GM23338 (cell line): ENCODE measurements around the gene SLC43A2.

Experiments used
- CREB1 ChIP-seq: fragments of 250-450 bp; sonication (Bioruptor Pico); IDR thresholded peaks from 2 replicates; pipeline ENCODE4 v1.5.0; 2020; ENCODE audit warnings: low read depth, mild to moderate bottlenecking, moderate library complexity
- EZH2 ChIP-seq: fragments of 200-600 bp; sonication (generic); IDR thresholded peaks from one replicate; pipeline ENCODE4 v1.8.0; 2017; ENCODE audit warnings: antibody characterized with exemption, mild to moderate bottlenecking, low read depth; ENCODE audit not compliant: unreplicated experiment
- JUNB ChIP-seq: IDR thresholded peaks from one replicate; pipeline ENCODE4 v1.6.1; 2016; ENCODE audit warnings: antibody characterized with exemption; ENCODE audit not compliant: unreplicated experiment
- NANOG ChIP-seq: IDR thresholded peaks from 2 replicates; pipeline ENCODE4 v1.6.1; 2016; ENCODE audit warnings: antibody characterized with exemption, borderline replicate concordance
- POLR2AphosphoS5 ChIP-seq: IDR thresholded peaks from 2 replicates; pipeline ENCODE4 v1.6.1; 2016; ENCODE audit warnings: antibody characterized with exemption, low read depth
- STAT1 ChIP-seq: IDR thresholded peaks from one replicate; pipeline ENCODE4 v1.6.1; 2016; ENCODE audit warnings: antibody characterized with exemption; ENCODE audit not compliant: unreplicated experiment
- TF ChIP-seq, protein P1 (sequence below), 2 experiments: fragments of 200-600 bp in 1 of 2; sonication (generic) in 1 of 2; conservative IDR thresholded peaks; 2 replicates each; pipeline versions ENCODE4 v1.5.1 to v1.6.1; 2016 to 2017; ENCODE audit warnings: antibody characterized with exemption in 2 of 2, low read depth in 2 of 2, mild to moderate bottlenecking in 2 of 2, moderate library complexity in 1 of 2
- TF ChIP-seq, protein P2 (sequence below): IDR thresholded peaks from 2 replicates; pipeline ENCODE4 v1.6.1; 2016; ENCODE audit warnings: antibody characterized with exemption

DNA sequence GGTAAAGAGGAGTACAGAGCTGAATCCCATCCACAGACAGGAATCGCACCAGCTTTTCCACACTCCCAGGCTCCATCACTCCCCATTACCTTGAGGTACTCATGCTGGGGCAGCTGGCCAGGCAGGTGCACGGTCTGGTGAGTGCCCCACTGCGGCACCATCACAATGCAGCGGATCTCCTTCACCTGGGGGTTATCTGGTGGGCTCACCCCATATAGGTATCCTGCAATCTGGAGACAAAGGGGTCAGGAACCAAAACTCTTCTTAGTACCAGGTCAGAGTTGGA lies 22.9 kb upstream of the SLC43A2 start:
- TF ChIP-seq EZH2 = no peak
- TF ChIP-seq, protein P1, sequence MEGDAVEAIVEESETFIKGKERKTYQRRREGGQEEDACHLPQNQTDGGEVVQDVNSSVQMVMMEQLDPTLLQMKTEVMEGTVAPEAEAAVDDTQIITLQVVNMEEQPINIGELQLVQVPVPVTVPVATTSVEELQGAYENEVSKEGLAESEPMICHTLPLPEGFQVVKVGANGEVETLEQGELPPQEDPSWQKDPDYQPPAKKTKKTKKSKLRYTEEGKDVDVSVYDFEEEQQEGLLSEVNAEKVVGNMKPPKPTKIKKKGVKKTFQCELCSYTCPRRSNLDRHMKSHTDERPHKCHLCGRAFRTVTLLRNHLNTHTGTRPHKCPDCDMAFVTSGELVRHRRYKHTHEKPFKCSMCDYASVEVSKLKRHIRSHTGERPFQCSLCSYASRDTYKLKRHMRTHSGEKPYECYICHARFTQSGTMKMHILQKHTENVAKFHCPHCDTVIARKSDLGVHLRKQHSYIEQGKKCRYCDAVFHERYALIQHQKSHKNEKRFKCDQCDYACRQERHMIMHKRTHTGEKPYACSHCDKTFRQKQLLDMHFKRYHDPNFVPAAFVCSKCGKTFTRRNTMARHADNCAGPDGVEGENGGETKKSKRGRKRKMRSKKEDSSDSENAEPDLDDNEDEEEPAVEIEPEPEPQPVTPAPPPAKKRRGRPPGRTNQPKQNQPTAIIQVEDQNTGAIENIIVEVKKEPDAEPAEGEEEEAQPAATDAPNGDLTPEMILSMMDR (conservative IDR thresholded peaks at IDR 0.05; ENCODE audit: low read depth in 2 of 2) = no peak
- no peak for TF ChIP-seq POLR2AphosphoS5
- no peak for TF ChIP-seq NANOG
- no peak for TF ChIP-seq STAT1
- TF ChIP-seq, protein P2, sequence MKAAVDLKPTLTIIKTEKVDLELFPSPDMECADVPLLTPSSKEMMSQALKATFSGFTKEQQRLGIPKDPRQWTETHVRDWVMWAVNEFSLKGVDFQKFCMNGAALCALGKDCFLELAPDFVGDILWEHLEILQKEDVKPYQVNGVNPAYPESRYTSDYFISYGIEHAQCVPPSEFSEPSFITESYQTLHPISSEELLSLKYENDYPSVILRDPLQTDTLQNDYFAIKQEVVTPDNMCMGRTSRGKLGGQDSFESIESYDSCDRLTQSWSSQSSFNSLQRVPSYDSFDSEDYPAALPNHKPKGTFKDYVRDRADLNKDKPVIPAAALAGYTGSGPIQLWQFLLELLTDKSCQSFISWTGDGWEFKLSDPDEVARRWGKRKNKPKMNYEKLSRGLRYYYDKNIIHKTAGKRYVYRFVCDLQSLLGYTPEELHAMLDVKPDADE = no peak
- no peak for TF ChIP-seq CREB1 (CRISPR knock-in tag)
- no peak for TF ChIP-seq JUNB
